Anterior cingulate cortex (tissue), 58 donors: ENCODE measurements around the gene KMT2C.
"Not testable (repeated sequence)": the region's sequence is repeated elsewhere in the genome, so short reads cannot be mapped to it uniquely, and the experiment has no call there.

Experiments
- DNase-seq, 58 donors: peaks; one replicate each; lab custom pipeline; 2025; lab: John Stamatoyannopoulos, UW

Gene KMT2C

DNA sequence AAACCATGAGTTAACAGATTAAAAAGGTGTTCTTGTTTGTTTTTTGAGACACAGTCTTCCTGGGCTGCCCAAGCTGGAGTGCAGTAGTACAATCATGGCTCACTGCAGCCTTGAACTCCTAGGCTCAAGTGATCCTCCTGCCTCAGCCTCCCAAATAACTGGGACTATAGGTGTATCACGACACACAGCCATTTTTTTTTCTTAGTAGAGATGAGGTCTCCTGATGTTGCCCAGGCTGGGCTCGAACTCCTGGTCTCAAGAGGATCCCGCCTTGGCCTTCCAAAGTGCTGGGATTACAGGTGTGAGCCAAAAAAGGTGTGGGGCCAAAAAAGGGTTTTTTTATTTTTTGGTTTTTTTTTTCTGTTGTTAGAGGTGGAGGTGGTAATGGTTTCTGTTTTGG is 29.3 kb downstream of the KMT2C start:
- DNase-seq = no peak

DNA sequence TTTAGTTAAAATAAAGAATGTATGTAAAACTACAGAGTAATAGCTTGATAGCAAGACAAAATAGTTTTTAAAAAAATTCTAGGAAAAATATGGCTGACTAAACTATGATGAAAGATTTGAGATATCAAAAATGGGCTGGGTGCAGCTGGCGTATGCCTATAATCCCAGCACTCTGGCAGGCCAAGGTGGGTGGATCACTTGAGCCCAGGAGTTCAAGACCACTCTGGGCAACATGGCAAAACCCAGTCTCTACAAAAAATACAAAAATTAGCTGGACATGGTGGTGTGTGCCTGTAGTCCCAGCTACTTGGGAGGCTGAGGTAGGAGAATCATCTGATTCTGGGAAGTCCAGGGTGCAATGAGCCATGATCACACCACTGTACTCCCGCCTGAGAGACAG is 29.8 kb downstream of the KMT2C start:
- not testable (repeated sequence) for DNase-seq

DNA sequence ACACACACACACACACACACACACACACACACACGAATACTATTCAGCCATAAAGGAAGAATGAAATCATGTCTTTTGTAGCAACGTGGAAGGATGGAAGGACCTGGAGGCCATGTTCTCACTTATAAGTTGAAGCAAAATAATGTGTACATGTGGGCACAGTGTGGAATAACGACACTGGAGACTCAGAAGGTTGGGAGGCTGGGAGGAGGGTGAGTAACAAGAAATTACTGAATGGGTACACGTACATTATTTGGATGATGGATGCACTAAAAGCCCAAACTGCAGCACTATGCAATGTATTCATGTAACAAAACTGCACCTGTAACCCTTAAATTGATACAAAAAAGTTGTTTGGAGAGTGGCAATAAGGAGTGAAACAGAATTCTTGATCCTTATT is 32.1 kb downstream of the KMT2C start:
- no peak for DNase-seq

DNA sequence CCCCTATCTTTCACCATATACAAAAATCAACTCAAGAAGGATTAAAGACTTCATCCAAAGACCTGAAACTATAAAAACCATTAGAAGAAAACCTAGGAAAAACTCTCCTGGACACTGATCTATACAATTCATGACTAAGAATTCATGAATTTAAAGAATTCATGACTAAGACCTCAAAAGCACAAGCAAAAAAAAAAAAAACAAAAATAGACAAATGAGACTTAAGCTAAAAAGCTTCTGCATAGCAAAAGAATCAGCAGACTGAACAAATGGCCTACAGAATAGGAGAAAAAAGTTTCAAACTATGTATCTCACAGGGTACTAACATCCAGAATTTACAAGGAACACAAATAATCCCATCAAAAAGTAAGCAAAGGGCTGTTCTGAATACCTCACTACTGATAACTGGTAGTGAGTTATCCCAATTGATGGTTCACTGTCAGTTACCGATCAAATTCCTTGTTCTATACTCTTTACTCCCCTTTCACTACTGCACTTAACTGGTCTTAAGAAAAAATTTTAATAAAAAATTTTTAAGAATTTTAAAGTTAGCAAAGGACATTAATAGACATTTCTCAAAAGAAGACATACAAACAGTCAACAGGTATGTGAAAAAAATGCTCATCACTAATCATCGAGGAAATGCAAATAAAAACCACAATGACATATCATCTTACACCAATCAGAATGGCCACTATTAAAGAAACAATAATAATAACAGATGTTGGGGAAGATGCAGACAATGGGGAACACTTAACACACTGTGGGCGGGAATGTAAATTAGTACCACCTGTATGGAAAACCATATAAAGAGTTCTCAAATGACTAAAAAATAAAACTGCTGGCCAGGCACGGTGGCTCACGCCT is 33.2 kb downstream of the KMT2C start:
- DNase-seq = no peak

DNA sequence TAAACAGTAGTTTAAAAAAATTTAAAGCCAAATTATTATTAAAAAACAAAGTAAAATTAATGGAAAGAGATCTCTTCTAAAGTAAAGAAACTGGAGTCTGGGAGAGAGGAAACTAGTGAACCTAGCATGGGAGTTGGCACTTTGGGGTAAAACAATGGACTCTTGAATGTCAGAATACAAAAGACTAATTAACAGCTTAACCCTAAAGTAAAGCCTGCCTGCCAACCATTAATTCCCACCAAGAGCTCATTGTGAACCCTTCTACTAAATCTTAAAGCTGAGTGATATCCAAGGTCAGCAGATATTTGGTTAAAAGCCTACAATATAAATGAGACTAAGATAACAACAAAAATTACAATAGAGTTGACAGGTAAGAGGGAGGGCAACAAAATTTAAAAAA is 36.5 kb downstream of the KMT2C start:
- no peak for DNase-seq

DNA sequence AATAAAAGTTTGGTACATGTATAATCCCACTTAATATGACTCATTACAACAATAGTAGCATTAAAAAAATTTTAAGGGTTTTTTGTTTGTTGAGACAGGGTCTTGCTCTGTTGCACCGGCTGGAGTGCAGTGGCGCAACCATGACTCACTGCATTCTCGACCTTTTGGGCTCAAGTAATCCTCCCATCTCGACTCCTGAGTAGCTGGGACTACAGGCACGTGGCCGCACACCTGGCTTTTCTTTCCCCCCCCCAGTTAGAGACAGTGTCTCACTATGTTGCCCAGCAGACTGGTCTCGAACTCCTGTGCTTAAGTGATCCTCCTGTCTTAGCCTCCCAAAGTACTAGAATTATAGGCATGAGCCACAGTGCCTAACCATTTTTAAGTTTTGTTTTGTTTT is 40.7 kb downstream of the KMT2C start:
- DNase-seq = no peak

DNA sequence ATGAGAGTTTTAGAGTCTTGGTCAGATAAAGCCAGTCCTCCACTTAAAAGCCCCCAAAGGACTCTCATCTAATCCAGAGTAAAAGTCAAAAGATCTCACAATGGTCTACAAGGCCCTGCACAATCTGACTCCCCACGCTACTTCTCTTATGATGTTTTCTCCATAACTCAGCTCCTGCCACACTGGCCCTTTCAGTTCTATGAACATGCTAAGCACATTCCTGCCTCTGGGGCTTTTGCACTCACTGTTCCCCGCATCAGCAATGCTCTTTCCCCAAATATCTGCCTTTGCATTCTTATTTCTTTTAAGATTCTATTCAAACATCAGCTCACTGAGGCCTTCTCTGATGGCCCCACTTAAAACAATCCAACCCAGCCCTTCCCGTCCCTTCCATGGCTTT is 41.6 kb downstream of the KMT2C start:
- DNase-seq = not testable (repeated sequence)

DNA sequence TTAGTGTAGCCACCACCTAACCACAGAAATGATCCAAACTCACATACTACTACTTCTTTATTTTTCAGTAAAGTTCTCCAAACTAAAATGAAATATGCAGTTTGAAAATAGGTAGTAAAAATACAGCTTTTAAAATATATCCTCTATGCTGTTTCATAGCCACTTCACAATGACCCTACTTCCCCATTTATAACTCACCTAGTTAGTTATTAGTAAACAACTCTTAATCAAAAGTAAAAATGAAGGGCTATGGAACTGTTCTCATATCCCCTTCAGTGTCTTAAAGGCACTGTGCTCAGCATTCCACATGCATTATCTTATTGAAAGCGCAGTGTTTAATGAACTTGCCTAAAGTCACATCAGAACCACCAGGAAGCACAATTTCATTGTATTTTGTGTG is 43.5 kb downstream of the KMT2C start:
- no peak for DNase-seq

DNA sequence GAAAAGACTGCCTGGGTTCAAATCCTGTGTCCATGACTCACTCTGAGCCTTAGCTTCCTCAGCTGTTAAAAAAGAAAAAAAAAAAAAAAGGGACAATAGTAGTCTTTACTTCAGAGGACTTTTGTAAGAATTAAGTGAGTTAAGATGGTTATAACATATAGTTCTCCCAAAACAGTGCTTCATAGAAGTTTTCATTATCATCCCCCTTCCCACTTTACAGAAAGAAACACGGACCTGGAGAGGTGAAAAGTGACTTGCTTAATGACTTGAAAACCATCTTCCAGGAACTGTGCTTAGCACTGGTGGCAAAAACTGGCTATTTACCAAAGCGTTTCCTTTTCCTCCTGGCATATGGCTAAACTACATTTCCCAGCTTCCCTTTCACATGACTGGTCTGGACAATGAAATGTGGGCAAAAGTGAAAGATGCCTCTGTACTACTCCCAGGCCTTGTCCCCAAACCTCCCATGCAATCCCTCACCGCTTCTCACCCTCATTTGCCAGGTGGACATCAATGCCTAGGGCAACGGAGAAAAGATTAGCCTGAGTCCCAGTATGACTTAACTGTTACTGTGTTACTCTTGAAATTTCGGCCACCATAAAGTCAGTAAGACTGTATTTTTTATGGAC is 49.6 kb downstream of the KMT2C start:
- not testable (repeated sequence) for DNase-seq

DNA sequence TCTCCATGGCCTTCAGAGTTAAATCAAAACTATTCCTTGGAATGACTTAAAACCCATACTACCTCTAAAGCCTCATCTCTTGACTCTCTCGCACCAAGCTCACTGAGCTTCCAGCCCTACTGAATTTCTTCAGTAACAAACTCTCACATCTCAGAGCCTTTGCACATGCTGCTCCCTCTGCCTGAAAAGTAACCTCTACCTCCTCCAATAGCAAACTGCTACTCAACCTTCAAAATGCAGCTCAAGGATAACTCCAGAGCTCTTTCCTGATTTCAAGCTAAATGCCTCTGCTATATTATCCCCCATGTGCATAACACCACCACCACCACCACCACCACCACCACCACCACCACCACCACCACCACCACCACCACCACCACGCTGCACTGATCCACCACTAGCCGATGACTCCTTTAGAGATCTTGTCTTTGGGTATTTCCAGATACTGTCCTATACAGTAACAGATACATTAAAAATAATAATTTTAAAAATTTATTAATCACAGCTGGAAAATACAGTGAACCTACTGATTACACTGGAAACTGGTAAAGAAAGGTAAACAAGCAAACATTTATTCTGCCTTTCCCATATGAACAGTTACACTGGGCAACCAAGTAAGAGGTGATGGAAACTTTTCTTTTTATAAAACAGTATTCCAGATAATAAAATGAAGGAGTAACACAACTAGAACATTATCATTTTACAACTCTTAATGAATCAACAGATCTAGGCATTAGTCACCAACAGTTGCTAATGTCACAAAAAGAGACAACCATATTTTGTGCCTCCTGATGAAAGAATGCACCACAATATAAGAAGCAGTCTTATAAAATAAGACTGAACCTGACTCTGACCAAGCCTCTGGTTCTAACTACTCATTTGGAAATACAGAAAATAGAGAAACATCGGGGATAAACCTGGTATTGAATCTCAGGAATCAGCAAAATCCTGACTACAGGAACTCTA is 51.3 kb downstream of the KMT2C start:
- not testable (repeated sequence) for DNase-seq

DNA sequence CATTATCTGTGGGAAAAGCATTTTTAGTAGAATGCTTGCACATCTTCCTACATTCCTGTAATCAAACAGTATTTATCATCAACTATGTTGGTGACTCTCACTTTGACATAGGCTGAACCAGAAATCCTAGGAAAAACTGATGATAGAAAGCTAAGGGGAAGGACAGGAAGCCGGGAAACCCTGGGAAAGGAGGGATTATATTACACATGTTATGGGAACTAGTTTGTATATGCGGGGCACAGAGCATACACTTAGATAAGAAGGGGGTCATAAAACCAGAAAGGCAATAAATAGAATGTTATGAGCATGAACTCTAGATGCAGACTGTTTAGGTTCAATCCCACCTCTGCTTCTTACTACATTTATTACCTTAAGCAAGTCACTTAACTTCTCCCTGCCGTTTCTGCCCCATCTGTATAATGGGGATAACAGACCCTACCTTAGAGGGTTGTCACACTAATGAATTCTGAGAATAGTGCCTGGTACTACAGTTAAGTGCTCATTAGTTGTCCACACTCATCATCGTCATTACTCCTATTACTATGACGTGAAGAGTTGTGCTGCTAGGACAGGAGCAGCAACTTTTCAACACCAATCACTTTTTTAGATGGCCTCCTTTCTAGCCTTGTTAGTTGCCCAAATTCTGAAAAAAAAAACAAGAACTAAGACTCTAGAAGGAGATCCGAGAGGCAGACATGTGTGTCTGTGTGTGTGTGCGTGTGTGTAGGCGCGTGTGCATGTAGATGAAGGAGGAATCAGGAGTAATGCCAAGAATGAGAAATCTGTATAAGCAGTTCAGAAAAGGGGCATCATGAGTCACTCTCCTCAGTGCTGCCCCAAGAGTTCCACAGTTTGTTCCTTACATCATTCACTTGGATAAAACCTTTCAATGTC is 52.2 kb downstream of the KMT2C start:
- DNase-seq = no peak

DNA sequence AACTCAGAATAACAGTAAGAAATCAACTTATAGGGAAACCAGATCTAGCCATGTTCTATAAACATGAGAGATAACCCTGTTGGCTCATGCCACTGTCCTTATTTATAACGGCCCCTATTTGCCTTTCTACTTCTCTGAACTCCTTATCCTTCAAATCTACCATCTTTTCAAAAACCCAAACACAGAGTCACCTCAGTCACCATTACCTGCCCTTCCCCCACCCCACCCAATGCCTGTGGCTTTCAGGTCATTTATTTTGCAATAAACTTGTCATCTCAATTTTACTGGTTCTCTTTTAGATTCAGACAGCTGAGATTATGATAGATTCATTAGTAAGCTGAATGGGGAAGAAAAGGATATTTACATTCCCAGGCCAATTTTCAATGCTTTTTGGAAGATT is 53.6 kb downstream of the KMT2C start:
- DNase-seq = no peak

DNA sequence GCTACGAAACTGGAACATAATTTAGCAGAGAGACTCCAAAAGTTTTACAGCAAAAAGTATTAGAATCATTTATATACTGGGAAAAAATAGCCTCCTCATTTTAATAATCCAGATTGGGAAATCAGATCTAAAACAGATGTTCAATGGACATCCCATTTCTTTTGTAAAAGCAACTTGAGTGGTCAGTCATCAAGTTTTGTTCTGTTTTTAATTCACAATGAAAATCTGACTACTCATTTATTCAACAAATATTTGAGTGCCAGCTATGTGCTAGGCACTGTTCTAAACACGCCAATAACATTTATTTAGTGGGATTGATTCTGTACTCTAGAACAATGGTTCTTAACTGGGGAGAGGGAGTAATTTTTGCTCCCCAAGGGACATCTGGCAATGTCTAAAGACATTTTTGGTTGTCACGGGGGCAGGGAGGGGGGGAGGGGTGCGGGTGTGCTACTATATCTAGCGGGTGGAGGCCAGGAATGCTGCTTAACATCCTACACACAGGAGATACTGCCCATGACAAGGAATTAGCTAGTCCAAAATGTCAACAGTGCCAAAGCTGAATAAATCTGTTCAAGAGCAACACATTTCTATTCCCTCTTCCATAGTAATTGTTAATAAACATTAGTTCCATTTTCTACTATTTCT is 54.7 kb downstream of the KMT2C start:
- DNase-seq = not testable (repeated sequence)

DNA sequence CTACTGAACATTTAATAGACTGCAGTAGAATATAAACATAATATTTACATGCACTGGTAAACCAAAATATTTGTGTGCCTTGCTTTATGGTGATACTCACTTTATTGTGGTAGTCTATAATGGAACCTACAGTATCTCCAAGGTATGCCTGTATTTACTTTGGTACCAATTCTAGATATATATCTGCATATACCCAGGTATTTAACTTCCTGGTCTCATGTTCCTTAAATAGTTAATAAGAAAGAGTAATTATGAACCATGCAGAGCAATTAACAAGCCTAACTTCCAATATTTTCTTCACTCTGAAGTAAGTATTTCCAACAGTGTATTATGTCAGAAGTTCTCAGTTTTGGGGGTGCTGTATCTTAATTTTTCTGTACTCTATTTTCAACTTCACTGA is 57.3 kb downstream of the KMT2C start:
- not testable (repeated sequence) for DNase-seq

DNA sequence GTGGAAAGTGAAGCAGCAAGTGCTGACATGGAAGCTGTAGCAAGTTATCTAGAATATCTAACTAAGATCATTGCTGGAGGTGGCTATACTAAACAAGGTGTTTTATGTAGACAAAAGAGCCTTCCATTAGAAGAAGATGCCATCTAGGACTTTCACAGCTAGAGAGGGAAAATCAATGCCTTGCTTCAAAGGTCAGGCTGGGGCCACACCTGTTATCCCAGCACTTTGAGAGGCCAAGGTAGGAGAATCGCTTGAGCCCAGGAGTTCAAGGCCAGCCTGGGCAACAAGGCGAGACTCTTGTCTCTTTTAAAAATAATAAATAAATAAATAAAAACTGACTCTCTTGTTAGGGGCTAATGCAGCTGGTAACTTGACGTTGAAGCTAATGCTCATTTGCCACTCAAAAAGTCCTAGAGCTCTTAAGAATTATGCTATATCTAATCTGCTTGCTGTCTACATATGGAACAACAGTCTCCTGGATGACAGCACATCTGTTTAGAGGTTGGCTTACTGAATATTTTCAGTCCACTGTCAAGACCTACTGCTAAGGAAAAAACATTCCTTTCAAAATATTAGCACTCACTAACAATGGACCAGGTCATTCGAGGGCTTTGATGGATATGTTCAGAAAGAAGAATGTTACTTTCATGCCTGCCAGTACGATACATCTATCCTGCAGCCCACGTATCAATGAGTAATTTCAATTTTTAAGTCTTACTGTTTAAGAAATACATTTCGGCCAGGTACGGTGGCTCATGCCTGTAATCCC is 58.9 kb downstream of the KMT2C start:
- not testable (repeated sequence) for DNase-seq

DNA sequence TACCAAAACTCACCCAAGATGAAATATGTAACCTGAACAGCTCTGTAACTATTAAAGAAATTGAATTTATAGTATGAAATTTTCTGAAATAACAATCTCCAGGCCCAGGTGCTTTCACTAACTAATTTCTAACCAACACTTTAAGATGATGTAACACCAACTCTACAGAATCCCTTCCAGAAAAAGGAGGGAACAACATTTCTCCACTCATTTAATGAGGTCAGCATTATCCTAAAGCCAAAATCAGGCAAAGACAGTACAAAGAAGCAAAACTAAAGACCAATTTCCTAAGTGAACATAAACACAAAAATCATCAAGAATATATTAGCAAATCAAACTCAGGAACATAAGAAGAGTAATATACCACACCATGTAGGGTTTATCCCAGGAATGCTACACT is 65.5 kb downstream of the KMT2C start:
- DNase-seq = no peak

DNA sequence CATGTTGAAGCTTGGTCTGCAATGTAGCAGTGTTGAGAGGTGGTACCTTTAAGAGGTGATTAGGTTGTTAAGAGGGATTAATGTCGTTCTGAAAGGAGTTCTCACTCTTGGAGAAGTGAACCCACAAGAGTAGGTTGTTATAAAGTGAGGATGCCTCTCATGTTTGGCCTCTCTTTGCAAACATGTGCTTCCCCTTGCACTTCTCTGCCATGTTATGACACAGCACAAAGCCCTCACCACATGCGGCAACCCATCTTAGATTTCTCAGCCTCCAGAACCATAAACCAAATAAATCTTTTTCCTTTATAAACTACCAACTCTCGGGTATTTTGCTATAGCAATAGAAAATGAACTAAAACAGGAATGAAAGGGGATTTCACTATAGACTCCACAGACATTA is 66.3 kb downstream of the KMT2C start:
- DNase-seq = no peak

DNA sequence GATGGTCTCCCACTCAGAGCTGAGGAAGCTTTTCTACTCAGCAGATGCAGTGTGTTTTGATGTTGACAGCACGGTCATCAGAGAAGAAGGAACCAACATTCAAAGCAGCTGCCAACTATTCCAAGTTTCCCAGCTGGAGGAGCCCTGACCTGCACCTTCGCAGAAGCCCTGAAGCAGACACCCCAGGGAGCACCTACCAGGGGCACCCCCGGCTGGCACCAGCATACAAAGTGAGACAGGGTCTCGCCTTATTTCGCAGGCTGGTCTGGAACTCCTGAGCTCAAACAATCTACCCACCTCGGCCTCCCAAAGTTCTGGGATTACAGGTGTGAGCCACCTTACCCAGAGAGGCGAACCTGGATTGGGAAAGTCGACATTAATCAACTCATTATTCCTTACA is 68.6 kb downstream of the KMT2C start:
- DNase-seq = peak in 1 of 58 donors; percentile 0

DNA sequence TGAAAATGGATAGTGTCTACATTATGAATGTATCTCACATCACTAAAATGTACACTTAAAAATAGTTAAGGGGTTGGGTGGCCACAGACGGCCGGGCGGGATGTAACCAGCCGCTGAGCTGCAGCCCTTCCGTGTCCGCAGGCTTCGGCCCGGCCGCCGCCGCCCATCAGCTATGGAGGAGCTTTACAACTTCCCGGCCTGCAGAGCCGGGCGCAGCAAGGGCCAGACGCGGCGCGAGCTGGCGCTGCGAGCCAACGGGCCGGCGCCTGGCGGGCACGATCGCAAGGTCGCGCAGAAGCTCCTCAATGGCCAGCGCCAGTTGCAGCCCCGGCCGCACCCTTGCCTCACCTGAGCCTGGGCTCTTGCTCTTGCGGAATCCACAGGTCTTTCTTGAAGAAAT is 69.1 kb downstream of the KMT2C start:
- no peak for DNase-seq
